T-helper 2 cell treated with Interferon-gamma antibody and Interleukin-4, amounts not matched to agents 5 μg/mL and 100 μg/mL, for 36 hours (primary cell): Measurements from ENCODE around the gene RHOBTB1.

Experiments
- DNase-seq: peaks from one replicate; pipeline ENCODE4 v3.0.0; 2021; ENCODE audit warnings: low spot score
- H3K27ac Mint-ChIP-seq: one replicate; pipeline ENCODE4 v1.8.0; 2021; ENCODE audit warnings: mild to moderate bottlenecking, mixed read lengths
- H3K27me3 Mint-ChIP-seq: one replicate; pipeline ENCODE4 v1.8.0; 2021; ENCODE audit warnings: low read depth, mixed read lengths
- H3K36me3 Mint-ChIP-seq: one replicate; pipeline ENCODE4 v1.8.0; 2021; ENCODE audit warnings: low read depth, mixed read lengths
- H3K4me1 Mint-ChIP-seq: one replicate; pipeline ENCODE4 v1.8.0; 2021; ENCODE audit warnings: low read depth, mixed read lengths
- H3K4me3 Mint-ChIP-seq: one replicate; pipeline ENCODE4 v1.8.0; 2022; ENCODE audit warnings: mild to moderate bottlenecking, moderate library complexity, mixed read lengths
- H3K9me3 Mint-ChIP-seq: one replicate; pipeline ENCODE4 v1.8.0; 2021; ENCODE audit warnings: mixed read lengths

RHOBTB1 gene

DNA sequence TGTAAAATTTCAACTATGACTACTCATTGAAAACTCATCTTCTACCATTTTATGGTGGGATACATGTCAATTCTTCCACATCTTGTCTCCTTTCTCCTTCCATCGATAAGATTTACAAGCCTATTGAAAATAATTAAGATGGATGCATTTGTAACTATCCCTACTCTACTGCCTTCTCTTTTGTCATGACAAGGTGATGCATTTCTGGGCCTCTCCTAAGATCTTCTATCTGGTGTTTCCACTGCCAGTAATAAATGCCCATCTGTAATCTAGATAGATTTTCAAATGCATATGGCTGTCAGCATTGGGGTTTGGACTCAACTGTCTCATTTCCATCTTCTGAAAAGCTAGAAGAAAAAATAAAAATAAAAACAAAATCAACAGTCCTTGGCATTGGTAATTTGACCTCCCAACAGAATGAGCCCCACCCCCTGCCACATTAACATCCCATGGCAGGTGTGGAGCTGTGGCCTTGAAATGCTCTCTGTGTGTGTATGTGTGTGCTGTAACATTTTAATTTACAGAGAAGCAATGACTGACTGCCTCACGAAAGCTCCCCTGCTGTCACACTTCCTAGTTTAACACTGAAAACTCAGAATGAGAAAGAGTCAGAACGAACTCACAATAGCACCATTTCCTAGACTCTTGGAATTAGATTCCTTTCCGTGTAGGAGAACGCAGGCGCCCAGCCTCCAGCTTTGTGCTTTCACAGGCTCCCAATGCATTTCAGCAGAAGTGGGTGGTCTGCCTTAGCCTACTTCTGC, 74.2 kb downstream of the RHOBTB1 start:
- Mint-ChIP-seq H3K4me3 (no peak overlapping the region), H3K4me1 (no peaks in the 10 kb centered on the region), H3K9me3 (no peaks in the 10 kb centered on the region), H3K27me3 (peaks cover 6% of the 10 kb centered on the region), H3K36me3 (no peaks in the 10 kb centered on the region), H3K27ac (no peak overlapping the region)
- no peak for DNase-seq

DNA sequence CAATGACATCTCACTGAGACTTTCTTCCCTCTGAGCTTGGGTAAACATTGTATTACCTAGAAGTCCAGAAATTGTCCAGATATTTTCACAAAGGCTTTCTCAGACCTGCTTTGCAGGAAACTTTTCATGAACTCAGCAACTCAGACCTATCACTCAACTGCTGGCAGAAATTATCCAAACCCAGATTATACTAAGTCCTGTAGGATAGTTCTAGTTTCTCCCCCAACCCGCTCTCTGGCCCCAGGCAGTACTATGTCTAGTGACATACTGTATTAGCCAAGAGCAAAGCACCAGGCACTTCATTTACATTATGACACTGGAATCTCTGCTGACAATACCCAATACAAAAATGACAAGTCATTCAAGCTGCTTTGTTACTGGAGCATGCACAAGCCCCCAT, 75.0 kb downstream of the RHOBTB1 start:
- Mint-ChIP-seq H3K4me3 (no peak overlapping the region), H3K9me3 (no peaks in the 10 kb centered on the region), H3K27me3 (peaks cover 6% of the 10 kb centered on the region), H3K27ac (no peak overlapping the region), H3K4me1 (no peaks in the 10 kb centered on the region), H3K36me3 (no peaks in the 10 kb centered on the region)
- no peak for DNase-seq

DNA sequence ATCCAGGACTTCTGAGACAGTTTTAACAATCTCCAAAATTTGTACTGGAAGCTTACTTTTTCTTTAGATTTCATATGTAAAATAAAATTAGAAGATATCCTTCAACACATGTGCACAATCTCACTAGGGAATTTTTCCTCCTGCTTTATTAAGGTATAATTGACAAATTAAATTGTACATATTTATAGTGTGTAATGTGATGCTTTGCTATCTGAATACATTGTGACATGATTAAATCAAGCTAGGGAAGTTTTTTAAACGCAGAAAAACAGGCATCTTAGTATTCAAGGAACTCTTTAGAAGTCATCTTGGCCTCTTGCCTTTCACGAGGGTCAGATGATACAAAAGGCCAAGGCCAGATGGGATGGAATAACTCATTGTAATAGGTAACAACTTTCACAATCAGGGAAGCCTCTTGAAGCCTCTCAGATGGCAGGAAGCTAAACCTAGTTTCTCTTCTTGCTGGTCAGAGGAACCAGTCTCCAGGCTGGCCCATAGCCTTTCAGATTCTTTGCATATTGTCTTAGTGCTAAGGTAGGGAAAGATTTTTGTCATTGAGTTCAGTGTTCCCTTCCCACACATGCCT, 78.7 kb downstream of the RHOBTB1 start:
- no peaks in the 10 kb centered on the region for H3K4me1 Mint-ChIP-seq
- no peaks in the 10 kb centered on the region for H3K36me3 Mint-ChIP-seq
- DNase-seq: no peak

GRCh38 chr10:60863796-60864195, 80.2 kb downstream of the RHOBTB1 start:
- Mint-ChIP-seq H3K27me3 (peaks cover 8% of the 10 kb centered on the region), H3K4me1 (no peaks in the 10 kb centered on the region), H3K9me3 (no peaks in the 10 kb centered on the region), H3K4me3 (no peak overlapping the region), H3K36me3 (no peaks in the 10 kb centered on the region), H3K27ac (no peak overlapping the region)
- no peak for DNase-seq

More for the DNA sequence above, 78.7 kb downstream of the RHOBTB1 start:
- H3K27me3 Mint-ChIP-seq: peaks cover 9% of the 10 kb centered on the region
- H3K4me3 Mint-ChIP-seq: no peak overlapping the region
- no peaks in the 10 kb centered on the region for H3K9me3 Mint-ChIP-seq
- H3K27ac Mint-ChIP-seq: no peak overlapping the region

GRCh38 chr10:60862517-60862916, 81.5 kb downstream of the RHOBTB1 start:
- Mint-ChIP-seq H3K4me3 (no peak overlapping the region), H3K27ac (no peak overlapping the region), H3K4me1 (no peaks in the 10 kb centered on the region), H3K27me3 (peaks cover 4% of the 10 kb centered on the region), H3K9me3 (no peaks in the 10 kb centered on the region), H3K36me3 (no peaks in the 10 kb centered on the region)
- no peak for DNase-seq

- H3K36me3 Mint-ChIP-seq: no peaks in the 10 kb centered on the region
- no peak for DNase-seq
- no peaks in the 10 kb centered on the region for H3K4me1 Mint-ChIP-seq
- H3K4me3 Mint-ChIP-seq: no peak overlapping the region
- H3K9me3 Mint-ChIP-seq: no peaks in the 10 kb centered on the region
- H3K27ac Mint-ChIP-seq: no peak overlapping the region
- peaks cover 4% of the 10 kb centered on the region for H3K27me3 Mint-ChIP-seq
These were observed 87.6 kb downstream of the RHOBTB1 start for GRCh38 chr10:60856405-60856804.

GRCh38 chr10:60853637-60854036, 90.3 kb downstream of the RHOBTB1 start:
- Mint-ChIP-seq H3K9me3 (no peaks in the 10 kb centered on the region), H3K27ac (no peak overlapping the region), H3K4me1 (no peaks in the 10 kb centered on the region), H3K36me3 (no peaks in the 10 kb centered on the region), H3K27me3 (no peaks in the 10 kb centered on the region), H3K4me3 (no peak overlapping the region)
- no peak for DNase-seq

GRCh38 chr10:60853107-60853506, 90.9 kb downstream of the RHOBTB1 start:
- Mint-ChIP-seq H3K9me3 (no peaks in the 10 kb centered on the region), H3K4me1 (no peaks in the 10 kb centered on the region), H3K27ac (no peak overlapping the region), H3K27me3 (no peaks in the 10 kb centered on the region), H3K36me3 (no peaks in the 10 kb centered on the region), H3K4me3 (no peak overlapping the region)
- DNase-seq: no peak

DNA sequence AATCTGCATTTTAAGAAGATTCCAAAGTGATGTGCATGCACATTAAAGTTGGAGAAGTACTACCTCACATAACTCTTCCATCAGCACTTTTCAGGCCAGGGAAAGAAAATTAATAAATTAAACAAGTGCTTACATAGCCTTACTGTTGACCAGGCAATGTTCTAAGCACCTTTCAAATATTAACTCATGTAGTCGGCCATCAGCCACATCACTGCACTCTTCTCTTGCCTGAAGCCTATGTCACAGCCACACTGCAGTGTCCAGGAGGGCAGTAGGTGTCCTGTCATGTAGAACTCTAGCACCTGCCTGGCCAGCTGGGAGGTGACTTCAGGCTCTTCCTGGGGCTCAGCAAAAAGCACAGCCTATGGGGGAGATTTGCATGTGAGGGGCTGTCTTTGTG, 94.2 kb downstream of the RHOBTB1 start:
- H3K27me3 Mint-ChIP-seq: peaks cover 5% of the 10 kb centered on the region
- H3K4me3 Mint-ChIP-seq: no peak overlapping the region
- no peak for DNase-seq
- H3K27ac Mint-ChIP-seq: no peak overlapping the region
- H3K36me3 Mint-ChIP-seq: no peaks in the 10 kb centered on the region
- no peaks in the 10 kb centered on the region for H3K4me1 Mint-ChIP-seq
- no peaks in the 10 kb centered on the region for H3K9me3 Mint-ChIP-seq

GRCh38 chr10:60849217-60849616, 94.8 kb downstream of the RHOBTB1 start:
- peaks cover 5% of the 10 kb centered on the region for H3K27me3 Mint-ChIP-seq
- no peaks in the 10 kb centered on the region for H3K4me1 Mint-ChIP-seq
- DNase-seq: no peak
- H3K36me3 Mint-ChIP-seq: no peaks in the 10 kb centered on the region
- H3K4me3 Mint-ChIP-seq: no peak overlapping the region
- no peaks in the 10 kb centered on the region for H3K9me3 Mint-ChIP-seq
- H3K27ac Mint-ChIP-seq: no peak overlapping the region

DNA sequence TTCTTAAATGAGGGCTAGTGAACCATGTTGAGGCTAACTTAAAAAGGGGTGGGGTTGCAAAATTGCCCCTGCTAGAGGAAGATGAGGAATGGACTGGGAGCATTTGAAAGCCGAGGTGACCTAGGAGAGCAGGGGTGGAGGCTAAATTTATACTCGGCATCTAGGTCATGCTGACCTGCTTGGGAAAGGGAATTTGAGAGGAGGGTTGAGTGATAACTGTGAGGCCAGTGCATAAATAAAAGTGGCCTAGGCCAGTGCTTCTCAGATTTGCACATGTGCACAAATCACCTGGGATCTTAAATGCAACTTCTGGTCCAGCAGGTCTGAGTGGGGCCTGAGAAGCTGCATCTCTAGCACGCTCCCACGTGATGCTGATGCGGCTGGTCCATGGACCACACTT, 95.3 kb downstream of the RHOBTB1 start:
- Mint-ChIP-seq H3K36me3 (no peaks in the 10 kb centered on the region), H3K27me3 (peaks cover 10% of the 10 kb centered on the region), H3K27ac (no peak overlapping the region), H3K4me1 (no peaks in the 10 kb centered on the region), H3K9me3 (no peaks in the 10 kb centered on the region), H3K4me3 (no peak overlapping the region)
- no peak for DNase-seq

GRCh38 chr10:60848126-60848525, 95.9 kb downstream of the RHOBTB1 start:
- Mint-ChIP-seq H3K36me3 (no peaks in the 10 kb centered on the region), H3K27me3 (peaks cover 10% of the 10 kb centered on the region), H3K9me3 (no peaks in the 10 kb centered on the region), H3K4me3 (no peak overlapping the region), H3K4me1 (no peaks in the 10 kb centered on the region), H3K27ac (no peak overlapping the region)
- no peak for DNase-seq

- DNase-seq: no peak
- H3K4me3 Mint-ChIP-seq: no peak overlapping the region
- no peaks in the 10 kb centered on the region for H3K36me3 Mint-ChIP-seq
- H3K4me1 Mint-ChIP-seq: no peaks in the 10 kb centered on the region
- H3K27ac Mint-ChIP-seq: no peak overlapping the region
- H3K27me3 Mint-ChIP-seq: peaks cover 11% of the 10 kb centered on the region
- no peaks in the 10 kb centered on the region for H3K9me3 Mint-ChIP-seq
These were observed 97.8 kb downstream of the RHOBTB1 start for GRCh38 chr10:60846173-60846572.

GRCh38 chr10:60845038-60845437, 98.9 kb downstream of the RHOBTB1 start:
- Mint-ChIP-seq H3K27ac (no peak overlapping the region), H3K36me3 (no peaks in the 10 kb centered on the region), H3K4me3 (no peak overlapping the region), H3K9me3 (no peaks in the 10 kb centered on the region), H3K4me1 (no peaks in the 10 kb centered on the region), H3K27me3 (peaks cover 11% of the 10 kb centered on the region)
- DNase-seq: no peak

- H3K27ac Mint-ChIP-seq: no peak overlapping the region
- H3K36me3 Mint-ChIP-seq: no peaks in the 10 kb centered on the region
- H3K4me1 Mint-ChIP-seq: no peaks in the 10 kb centered on the region
- H3K4me3 Mint-ChIP-seq: no peak overlapping the region
- no peak for DNase-seq
- H3K9me3 Mint-ChIP-seq: no peaks in the 10 kb centered on the region
- H3K27me3 Mint-ChIP-seq: peaks cover 19% of the 10 kb centered on the region
These were observed 101.3 kb downstream of the RHOBTB1 start for GRCh38 chr10:60842694-60843093.
